ENCODE data around the gene PRR35.

The PRR35 gene

GRCh38 chr16:549544-550263 lies 10.5 kb upstream of the PRR35 start:
- DNase-seq, result no peak

- no peak for DNase-seq
Observed at GRCh38 chr16:551210-551609, 9.0 kb upstream of the PRR35 start.

GRCh38 chr16:552171-552570 lies 8.0 kb upstream of the PRR35 start:
- DNase-seq, result no peak

- DNase-seq, result no peak
Observed at GRCh38 chr16:553601-554296, 6.4 kb upstream of the PRR35 start.

- DNase-seq, result no peak
Observed at GRCh38 chr16:554297-554621, 5.9 kb upstream of the PRR35 start.

GRCh38 chr16:554640-555365 lies 5.4 kb upstream of the PRR35 start:
- DNase-seq, result no peak

GRCh38 chr16:555528-556473 lies 4.4 kb upstream of the PRR35 start:
- DNase-seq, result no peak

- no peak for DNase-seq
Observed at GRCh38 chr16:556474-557173, 3.6 kb upstream of the PRR35 start.

- DNase-seq, result no peak
Observed at GRCh38 chr16:557463-558297, 2.5 kb upstream of the PRR35 start.

GRCh38 chr16:558298-559020 lies 1.7 kb upstream of the PRR35 start:
- DNase-seq, result no peak

- DNase-seq, result no peak
Observed at GRCh38 chr16:559021-559380, 1.2 kb upstream of the PRR35 start.

- no peak for DNase-seq
Observed at GRCh38 chr16:559411-560203, 587 bp upstream of the PRR35 start.

GRCh38 chr16:560701-561412 lies 663 bp downstream of the PRR35 start:
- DNase-seq, result no peak

GRCh38 chr16:561413-561794 lies 1.2 kb downstream of the PRR35 start:
- no peak for DNase-seq

- no peak for DNase-seq
Observed at GRCh38 chr16:561957-562938, 2.1 kb downstream of the PRR35 start.

- DNase-seq, result no peak
Observed at GRCh38 chr16:563072-563644, 3.0 kb downstream of the PRR35 start.

- no peak for DNase-seq
Observed at GRCh38 chr16:564690-565418, 4.7 kb downstream of the PRR35 start.
